NCI-H2227 treated with DMSO at 0.1 percent for 48 hours (cell line): ENCODE results near the gene NELL1.

Experiments
- DNase-seq: peaks from one replicate; lab custom pipeline; 2025; lab: John Stamatoyannopoulos, UW

The NELL1 gene

GRCh38 chr11:21489416-21490115, 820.2 kb downstream of the NELL1 start:
- no peak for DNase-seq

DNA sequence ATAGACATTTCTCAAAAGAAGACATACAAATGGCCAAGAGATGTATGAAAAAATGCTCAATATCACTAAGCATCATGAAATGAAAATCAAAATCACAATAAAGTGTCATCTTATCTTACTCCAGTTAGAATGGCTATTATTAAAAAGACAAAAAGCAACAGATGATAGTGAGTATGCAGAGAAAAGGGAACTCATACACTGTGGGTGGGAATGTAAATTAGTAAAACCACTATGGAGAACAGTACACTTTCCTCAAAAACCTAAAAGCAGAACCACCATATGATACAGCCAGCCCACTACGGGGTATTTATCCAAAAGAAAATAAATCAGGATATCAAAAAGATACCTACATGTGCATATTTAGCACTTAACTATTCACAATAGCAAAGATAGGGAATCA, 823.5 kb downstream of the NELL1 start:
- DNase-seq, result no peak

- no peak for DNase-seq
These were observed 825.6 kb downstream of the NELL1 start for GRCh38 chr11:21494946-21495345.

- no peak for DNase-seq
These were observed 826.5 kb downstream of the NELL1 start for GRCh38 chr11:21495879-21496278.

DNA sequence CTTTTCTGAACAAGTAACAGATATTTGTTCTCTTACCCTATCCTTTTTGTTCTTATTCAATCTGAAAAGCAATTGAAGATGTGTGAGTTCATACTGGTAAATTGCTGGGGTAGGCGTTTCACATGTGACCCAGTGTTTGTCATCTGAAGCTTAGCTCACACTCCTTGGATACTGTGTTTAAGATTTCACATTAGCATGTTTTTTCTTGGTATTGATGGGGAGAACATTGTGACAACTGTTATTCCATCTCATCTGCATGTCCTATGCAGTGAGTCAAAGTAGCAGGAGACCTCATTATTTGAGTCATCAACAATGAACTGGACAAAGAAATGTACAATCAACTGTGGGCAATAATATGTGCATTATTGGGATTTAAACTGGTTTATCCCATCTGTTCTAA, 831.9 kb downstream of the NELL1 start:
- no peak for DNase-seq

- no peak for DNase-seq
These were observed 835.7 kb downstream of the NELL1 start for GRCh38 chr11:21505070-21505469.

DNA sequence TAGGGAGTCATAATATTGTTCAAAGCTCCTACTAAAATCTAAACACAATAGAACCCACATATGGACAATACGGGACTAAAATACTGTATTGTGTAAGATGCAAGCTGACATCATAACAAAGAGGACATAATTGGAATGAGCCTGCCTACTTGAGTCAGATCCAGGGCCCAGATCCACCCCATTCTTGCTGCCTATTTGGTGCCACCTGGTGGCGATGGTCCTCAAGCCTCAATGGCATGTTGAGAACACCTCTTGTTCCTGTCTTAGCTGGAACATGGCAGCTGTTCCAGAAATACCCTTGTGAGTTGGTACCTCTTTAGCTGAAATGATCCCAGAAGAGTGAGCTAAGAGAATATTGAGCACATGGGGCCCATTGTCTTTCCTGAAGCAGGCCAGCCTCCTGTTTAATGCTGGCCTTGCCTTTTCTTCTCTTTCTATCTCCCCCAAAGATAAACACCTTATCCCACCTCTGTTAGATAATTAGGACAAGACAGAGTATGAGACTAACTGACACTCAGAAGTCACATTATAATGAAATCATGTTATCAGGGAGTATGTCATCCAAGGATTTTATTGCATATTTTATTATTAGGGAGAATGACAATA, 842.6 kb downstream of the NELL1 start:
- peak; percentile 56 for DNase-seq

- DNase-seq, result no peak
These were observed 844.9 kb downstream of the NELL1 start for GRCh38 chr11:21514316-21514715.

DNA sequence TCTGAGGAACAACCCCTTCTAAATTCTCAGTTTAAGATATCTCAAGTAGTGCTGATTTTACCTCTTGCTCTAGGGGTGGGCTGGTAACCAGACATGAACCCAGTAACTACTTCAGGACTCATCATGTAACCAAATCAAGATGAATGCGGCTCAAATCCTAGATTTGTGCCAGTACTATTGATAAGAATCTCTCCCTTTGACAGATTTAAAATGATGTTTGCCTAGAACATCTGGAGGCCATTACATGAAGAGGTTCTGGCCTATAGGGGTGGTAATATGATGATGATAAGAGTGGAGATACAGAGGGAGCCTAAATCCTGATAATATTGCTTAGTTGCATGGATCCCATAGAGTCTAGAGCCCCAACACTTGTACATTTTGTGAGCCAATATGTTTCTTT, 850.9 kb downstream of the NELL1 start:
- DNase-seq, result no peak

- no peak for DNase-seq
These were observed 859.8 kb downstream of the NELL1 start for GRCh38 chr11:21529187-21529586.

DNA sequence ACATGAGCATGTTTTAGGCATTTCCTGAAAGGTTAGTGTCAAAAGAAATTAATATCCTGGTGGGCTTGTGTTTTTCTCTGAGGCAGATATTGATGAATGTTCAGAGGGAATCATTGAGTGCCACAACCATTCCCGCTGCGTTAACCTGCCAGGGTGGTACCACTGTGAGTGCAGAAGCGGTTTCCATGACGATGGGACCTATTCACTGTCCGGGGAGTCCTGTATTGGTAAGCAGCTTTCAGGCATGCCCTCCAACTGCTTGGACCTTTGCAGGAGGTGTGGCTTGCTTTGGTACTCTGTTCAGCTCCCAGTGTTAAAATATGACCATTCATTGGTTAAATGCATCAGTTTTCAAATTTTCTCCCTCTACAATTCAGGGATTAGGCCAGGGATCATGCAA, 864.9 kb downstream of the NELL1 start:
- DNase-seq, result no peak

GRCh38 chr11:21537980-21538379, 868.6 kb downstream of the NELL1 start:
- no peak for DNase-seq

- no peak for DNase-seq
These were observed 871.9 kb downstream of the NELL1 start for GRCh38 chr11:21541187-21541751.

- DNase-seq, result no peak
These were observed 874.5 kb downstream of the NELL1 start for GRCh38 chr11:21543901-21544300.

- DNase-seq, result no peak
These were observed 876.3 kb downstream of the NELL1 start for GRCh38 chr11:21545699-21546098.

DNA sequence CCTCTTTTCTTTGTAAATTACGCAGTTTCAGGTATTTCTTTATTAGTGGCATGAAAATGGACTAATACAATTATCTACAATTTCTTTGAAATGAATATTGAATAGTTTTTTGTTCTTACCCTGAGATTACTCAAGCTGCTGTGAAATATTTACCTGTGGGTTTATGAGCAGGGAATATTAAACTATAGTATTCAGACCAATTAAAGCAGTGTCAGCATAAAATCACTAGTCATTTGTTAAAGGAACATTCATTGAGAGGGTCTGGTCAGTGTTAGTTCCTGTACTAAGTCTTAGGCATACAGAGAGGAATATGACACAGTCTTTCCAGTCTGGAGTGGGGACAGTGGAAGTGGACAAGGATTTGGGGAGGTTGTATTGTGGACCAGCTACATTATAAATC, 877.3 kb downstream of the NELL1 start:
- no peak for DNase-seq

DNA sequence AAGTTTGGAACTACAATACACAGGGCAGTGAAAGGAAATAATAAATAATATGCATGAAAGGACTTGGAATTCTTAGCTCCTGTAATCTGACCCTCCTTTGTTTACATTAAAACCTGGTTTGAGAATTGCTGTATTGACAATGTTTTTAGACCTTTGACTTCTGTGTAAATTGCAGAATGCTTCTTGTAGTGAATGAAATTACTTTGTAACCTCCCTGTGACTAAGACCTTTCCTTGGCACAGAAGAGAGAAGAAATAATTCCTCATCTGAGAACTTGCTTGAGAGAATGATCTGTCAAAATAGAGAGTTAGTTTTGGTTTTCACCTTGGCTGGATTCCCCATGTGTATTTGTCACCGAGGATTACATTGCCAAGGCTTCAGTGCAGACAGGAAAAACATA, 883.5 kb downstream of the NELL1 start:
- no peak for DNase-seq

DNA sequence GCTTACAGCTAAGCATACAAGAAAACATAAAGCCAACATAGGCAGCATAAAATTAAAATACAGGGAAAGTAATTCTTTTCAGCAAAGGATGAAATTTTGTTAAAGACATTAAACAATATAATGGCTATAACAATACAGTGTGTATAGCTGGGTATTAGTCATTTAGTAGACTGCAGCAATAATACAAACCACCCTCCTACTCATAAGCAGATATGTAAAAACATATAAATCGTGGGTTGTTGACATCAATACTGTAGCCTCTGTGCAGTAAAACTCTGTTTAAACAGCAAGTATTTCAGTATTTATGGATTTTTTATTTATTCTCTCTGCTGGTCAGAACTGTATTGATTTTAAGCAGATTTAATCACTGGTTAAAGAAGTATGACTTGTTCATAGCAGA, 884.4 kb downstream of the NELL1 start:
- no peak for DNase-seq

GRCh38 chr11:21554284-21554683, 884.9 kb downstream of the NELL1 start:
- no peak for DNase-seq

GRCh38 chr11:21556926-21557325, 887.5 kb downstream of the NELL1 start:
- DNase-seq, result no peak

DNA sequence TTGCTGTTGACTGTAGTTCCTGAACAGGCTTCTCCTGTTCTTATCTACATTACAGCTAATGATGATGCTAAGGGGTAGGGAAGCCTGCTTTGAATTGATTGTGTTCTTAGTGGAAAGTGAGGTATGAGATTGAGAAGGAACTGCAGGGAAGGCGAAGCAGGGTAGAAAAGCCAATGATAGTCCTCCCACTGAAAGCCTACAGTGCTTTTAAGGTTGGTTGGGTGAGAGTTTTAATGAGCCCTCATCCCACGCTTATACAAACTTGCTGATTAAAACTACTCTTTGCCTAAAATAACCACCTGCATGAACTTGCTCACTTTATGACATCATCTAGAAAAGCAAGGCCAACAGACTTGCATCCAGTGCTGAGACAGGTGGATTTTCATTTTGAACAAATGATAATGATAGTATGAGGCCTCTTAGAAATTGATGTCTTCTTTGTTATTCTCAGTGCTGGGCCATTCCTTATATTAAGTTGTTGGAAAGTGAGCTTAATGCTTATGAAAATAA, 891.1 kb downstream of the NELL1 start:
- DNase-seq, result no peak

GRCh38 chr11:21561581-21561980, 892.2 kb downstream of the NELL1 start:
- no peak for DNase-seq

- DNase-seq, result no peak
These were observed 894.7 kb downstream of the NELL1 start for GRCh38 chr11:21564095-21564494.
